Keratinocyte (primary cell): Measurements from ENCODE around the gene BNC2. TPM values are rescaled to one million over a fixed set of nuclear protein-coding genes. Genes with fewer than 3 reads are reported as not detected.

Experiments
- DNase-seq: peaks from one replicate; pipeline ENCODE4 v3.0.0-alpha.2; 2011; ENCODE audit warnings: low read depth, missing footprints, low spot score
- FAIRE-seq: peaks from 2 replicates; lab custom pipeline; 2011; peaks lifted over from hg19 to GRCh38; lab: Jason Lieb, UNC
- H2AFZ ChIP-seq: 2 replicates; pipeline ENCODE4 v1.6.0; 2012; ENCODE audit warnings: low read length, control low read depth, inconsistent platforms; ENCODE audit not compliant: control insufficient read depth
- H3K27ac ChIP-seq: 2 replicates; pipeline ENCODE4 v1.5.1; 2011; ENCODE audit warnings: low read length; ENCODE audit not compliant: control insufficient read depth, insufficient read depth
- H3K27me3 ChIP-seq: 3 replicates; pipeline ENCODE4 v1.6.0; 2011; ENCODE audit warnings: low read length; ENCODE audit not compliant: control insufficient read depth, insufficient read depth; ENCODE audit errors: extremely low read depth
- H3K36me3 ChIP-seq, 2 experiments: 2 replicates in 1 of 2; 3 replicates in 1 of 2; pipeline ENCODE4 v1.5.1; 2011; ENCODE audit warnings: low read length in 2 of 2, mild to moderate bottlenecking in 1 of 2; ENCODE audit not compliant: control insufficient read depth in 2 of 2, insufficient read depth in 2 of 2; ENCODE audit errors: extremely low read depth in 1 of 2
- H3K4me1 ChIP-seq: 3 replicates; pipeline ENCODE4 v1.5.1; 2011; ENCODE audit warnings: low read length; ENCODE audit not compliant: control insufficient read depth, insufficient read depth; ENCODE audit errors: extremely low read depth
- H3K4me2 ChIP-seq: 3 replicates; pipeline ENCODE4 v1.6.0; 2011; ENCODE audit warnings: low read depth, low read length; ENCODE audit not compliant: control insufficient read depth, insufficient read depth; ENCODE audit errors: extremely low read depth
- H3K4me3 ChIP-seq, 3 experiments: fragments of 200-600 bp in 1 of 3; sonication (generic) in 1 of 3; 2 replicates in 2 of 3; 3 replicates in 1 of 3; pipeline ENCODE4 v1.5.1; 2011 to 2016; ENCODE audit warnings: low read length in 3 of 3, mild to moderate bottlenecking in 3 of 3, control low read depth in 2 of 3, inconsistent platforms in 1 of 3, low read depth in 1 of 3, mixed read lengths in 1 of 3, mixed run types in 1 of 3, moderate library complexity in 1 of 3; ENCODE audit not compliant: control insufficient read depth in 2 of 3, insufficient read depth in 2 of 3; ENCODE audit errors: extremely low read depth in 1 of 3
- H3K79me2 ChIP-seq: 2 replicates; pipeline ENCODE4 v1.6.0; 2012; ENCODE audit warnings: low read length; ENCODE audit not compliant: control insufficient read depth, insufficient read depth
- H3K9ac ChIP-seq: 3 replicates; pipeline ENCODE4 v1.6.0; 2011; ENCODE audit warnings: low read length; ENCODE audit not compliant: control insufficient read depth, insufficient read depth; ENCODE audit errors: extremely low read depth
- H3K9me1 ChIP-seq: 3 replicates; pipeline ENCODE4 v1.6.0; 2011; ENCODE audit warnings: low read length; ENCODE audit not compliant: control insufficient read depth, insufficient read depth; ENCODE audit errors: extremely low read depth
- H3K9me3 ChIP-seq: 2 replicates; pipeline ENCODE4 v1.5.1; 2012; ENCODE audit warnings: low read depth, low read length; ENCODE audit not compliant: control insufficient read depth
- H4K20me1 ChIP-seq: 3 replicates; pipeline ENCODE4 v1.6.0; 2011; ENCODE audit warnings: low read length; ENCODE audit not compliant: control insufficient read depth, insufficient read depth; ENCODE audit errors: extremely low read depth
- EZH2 ChIP-seq: IDR thresholded peaks from one replicate; pipeline ENCODE4 v1.6.1; 2012; ENCODE audit warnings: inconsistent platforms, mild to moderate bottlenecking, low read length, moderate library complexity
- dilution Hi-C: fragments of 300-500 bp; cut with MboI; formaldehyde crosslinking; loops from one replicate; pipeline ENCODE4 v1.7.0; 2020; ENCODE audit warnings: low sequenced_read_pairs; ENCODE audit not compliant: extremely low pct_ligation_motif_present
- polyA plus RNA-seq, 5 experiments: library from polyadenylated mRNA; depleted of rRNA in 3 of 5; stranded (reverse) in 3 of 5; stranded (forward) in 1 of 5; unstranded in 1 of 5; fragments of >200 nt; gene quantifications; 1 replicate in 1 of 5; 2 replicates in 3 of 5; 3 replicates in 1 of 5; pipeline versions ENCODE4 v1.2.1 to v1.2.3, GENCODE V29; 2011 to 2012; ENCODE audit warnings: missing spikeins in 2 of 5, low read depth in 1 of 5, low replicate concordance in 1 of 5
- TF ChIP-seq, protein P1 (sequence below), 3 experiments: IDR thresholded peaks in 1 of 3; conservative IDR thresholded peaks in 1 of 3; optimal IDR thresholded peaks in 1 of 3; 2 replicates in 2 of 3; 3 replicates in 1 of 3; pipeline versions ENCODE3 to v1.5.1; 2011; ENCODE audit warnings: low read length in 3 of 3, mild to moderate bottlenecking in 3 of 3, moderate library complexity in 2 of 3, control low read depth in 1 of 3, inconsistent platforms in 1 of 3; ENCODE audit not compliant: insufficient read depth in 2 of 3; ENCODE audit errors: extremely low read depth in 1 of 3

The BNC2 gene
- polyA plus RNA-seq, 1 donor (not counting 4 experiments of a cell fraction or from before 2014, with no cell fraction given): 1.1 TPM

DNA sequence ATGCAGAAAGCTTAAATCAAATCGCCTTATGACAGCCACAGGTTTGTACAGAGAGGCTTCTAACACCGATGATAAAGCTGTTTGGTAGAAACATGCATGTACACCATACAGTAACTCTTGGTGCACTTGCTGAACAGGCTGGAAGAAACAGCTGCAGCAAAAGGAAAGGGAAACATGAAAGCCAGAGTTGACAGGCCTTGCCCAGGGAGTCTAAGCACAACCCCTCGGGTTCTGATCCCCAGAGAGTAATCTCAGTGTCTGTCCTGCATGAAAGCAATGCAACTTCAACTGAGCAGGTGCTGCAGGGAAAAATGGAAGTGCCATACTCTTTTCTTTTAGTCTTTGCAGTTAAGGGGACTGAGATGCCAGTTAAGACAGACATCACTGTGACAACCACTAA, 419.9 kb downstream of the BNC2 start:
- H3K4me1 ChIP-seq: no peaks in the 10 kb centered on the region
- H3K4me3 ChIP-seq: no peak overlapping the region
- H3K79me2 ChIP-seq: no peaks in the 10 kb centered on the region
- H3K36me3 ChIP-seq: no peaks in the 10 kb centered on the region
- H4K20me1 ChIP-seq: no peaks in the 10 kb centered on the region
- dilution Hi-C loops: no loop called here
- H3K9me1 ChIP-seq: no peaks in the 10 kb centered on the region
- H3K4me2 ChIP-seq: no peak overlapping the region
- no peak for FAIRE-seq
- no peak for TF ChIP-seq EZH2
- TF ChIP-seq, protein P1, sequence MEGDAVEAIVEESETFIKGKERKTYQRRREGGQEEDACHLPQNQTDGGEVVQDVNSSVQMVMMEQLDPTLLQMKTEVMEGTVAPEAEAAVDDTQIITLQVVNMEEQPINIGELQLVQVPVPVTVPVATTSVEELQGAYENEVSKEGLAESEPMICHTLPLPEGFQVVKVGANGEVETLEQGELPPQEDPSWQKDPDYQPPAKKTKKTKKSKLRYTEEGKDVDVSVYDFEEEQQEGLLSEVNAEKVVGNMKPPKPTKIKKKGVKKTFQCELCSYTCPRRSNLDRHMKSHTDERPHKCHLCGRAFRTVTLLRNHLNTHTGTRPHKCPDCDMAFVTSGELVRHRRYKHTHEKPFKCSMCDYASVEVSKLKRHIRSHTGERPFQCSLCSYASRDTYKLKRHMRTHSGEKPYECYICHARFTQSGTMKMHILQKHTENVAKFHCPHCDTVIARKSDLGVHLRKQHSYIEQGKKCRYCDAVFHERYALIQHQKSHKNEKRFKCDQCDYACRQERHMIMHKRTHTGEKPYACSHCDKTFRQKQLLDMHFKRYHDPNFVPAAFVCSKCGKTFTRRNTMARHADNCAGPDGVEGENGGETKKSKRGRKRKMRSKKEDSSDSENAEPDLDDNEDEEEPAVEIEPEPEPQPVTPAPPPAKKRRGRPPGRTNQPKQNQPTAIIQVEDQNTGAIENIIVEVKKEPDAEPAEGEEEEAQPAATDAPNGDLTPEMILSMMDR (optimal IDR thresholded peaks at IDR 0.05 in 1 of 3, IDR thresholded peaks at IDR 0.05 in 1 of 3, conservative IDR thresholded peaks at IDR 0.05 in 1 of 3; ENCODE audit: extremely low read depth in 1 of 3, insufficient read depth in 2 of 3, low read length in 3 of 3): no peak
- no peak overlapping the region for H3K27ac ChIP-seq
- H3K27me3 ChIP-seq: no peaks in the 10 kb centered on the region
- no peak for DNase-seq
- H3K9ac ChIP-seq: no peak overlapping the region
- no peaks in the 10 kb centered on the region for H3K9me3 ChIP-seq
- H2AFZ ChIP-seq: no peak overlapping the region

DNA sequence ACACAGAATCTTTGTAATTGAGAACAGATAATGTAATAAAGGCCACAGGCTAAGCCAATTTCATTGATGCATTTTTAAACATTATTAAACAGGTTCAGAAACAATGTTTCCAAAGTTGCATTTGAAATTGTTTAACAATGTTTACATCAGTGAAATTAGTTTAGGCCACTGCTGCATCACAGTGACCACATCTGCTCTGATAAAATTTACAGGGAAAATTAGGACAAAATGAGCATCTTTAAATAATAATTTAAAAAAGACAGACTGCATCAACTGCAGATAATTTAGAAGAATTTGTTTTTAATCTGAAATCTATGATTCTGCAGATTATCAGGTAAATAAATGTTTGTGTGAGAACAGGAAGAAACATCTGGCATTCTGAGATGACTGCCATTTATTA, 420.4 kb downstream of the BNC2 start:
- Histone ChIP-seq H2AFZ (no peak overlapping the region), H3K79me2 (no peaks in the 10 kb centered on the region), H4K20me1 (no peaks in the 10 kb centered on the region), H3K9me1 (no peaks in the 10 kb centered on the region), H3K9me3 (no peaks in the 10 kb centered on the region), H3K36me3 (no peaks in the 10 kb centered on the region), H3K9ac (no peak overlapping the region), H3K4me3 (no peak overlapping the region), H3K27ac (no peak overlapping the region), H3K4me1 (no peaks in the 10 kb centered on the region), H3K4me2 (no peak overlapping the region), H3K27me3 (no peaks in the 10 kb centered on the region)
- no peak for DNase-seq
- no peak for FAIRE-seq
- dilution Hi-C loops: no loop called here
- no peak for TF ChIP-seq EZH2
- TF ChIP-seq, protein P1 (optimal IDR thresholded peaks at IDR 0.05 in 1 of 3, IDR thresholded peaks at IDR 0.05 in 1 of 3, conservative IDR thresholded peaks at IDR 0.05 in 1 of 3; ENCODE audit: extremely low read depth in 1 of 3, insufficient read depth in 2 of 3, low read length in 3 of 3): no peak
